A673 (cell line): ENCODE results near the gene SRSF8.

Source experiments
- CTCF ChIP-seq: fragments of 300-800, 200-600 bp; sonication (generic); conservative IDR thresholded peaks from 2 replicates; pipeline ENCODE4 v1.5.1; 2017; ENCODE audit warnings: low read depth, mild to moderate bottlenecking, antibody characterized with exemption, low read length, moderate library complexity, mixed read lengths
- EZH2 ChIP-seq: fragments of 200-600 bp; sonication (generic); IDR thresholded peaks from 2 replicates; pipeline ENCODE4 v1.6.1; 2017; ENCODE audit warnings: borderline replicate concordance, low read depth, mild to moderate bottlenecking, mixed read lengths, antibody characterized with exemption, low read length; ENCODE audit not compliant: poor library complexity, severe bottlenecking

- no peak for TF ChIP-seq CTCF
- no peak for TF ChIP-seq EZH2
Observed at GRCh38 chr11:95072948-95073347, 6.2 kb downstream of the SRSF8 start.
